ENCODE measurements around the gene C6orf132. TPM values are rescaled to one million over a fixed set of nuclear protein-coding genes. Genes with fewer than 3 reads are reported as not detected.

Gene C6orf132
- total and polyA plus RNA-seq, 2 of the 4 experiments (the other 2 are of a cell fraction), result 0.72 to 1.7 TPM

DNA sequence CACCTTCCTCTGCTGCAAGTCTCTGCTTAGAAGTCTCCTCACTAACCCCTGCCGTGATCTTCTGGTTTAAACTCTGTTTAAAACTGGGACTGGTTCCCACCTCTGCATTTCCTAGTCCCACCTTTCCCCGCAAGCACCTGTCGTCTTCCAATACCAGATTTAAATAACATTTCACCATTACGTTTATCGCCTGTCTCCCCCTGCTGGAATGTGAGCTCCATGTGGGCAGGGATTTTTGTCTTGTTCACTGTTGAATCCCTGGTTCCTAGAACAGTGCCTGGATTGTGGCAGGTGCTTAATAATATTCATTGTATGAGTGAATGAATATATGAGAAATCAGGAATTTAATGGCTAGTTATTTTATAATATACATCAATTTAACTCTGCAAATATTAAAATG lies 33.4 kb upstream of the C6orf132 start:
- TF ChIP-seq CHD1 (IDR thresholded peaks at IDR 0.05; ENCODE audit: low read depth, low read length), result no peak
- TF ChIP-seq POLR2A (IDR thresholded peaks at IDR 0.05; ENCODE audit: low read depth, low read length), result no peak
- TF ChIP-seq, protein P1, sequence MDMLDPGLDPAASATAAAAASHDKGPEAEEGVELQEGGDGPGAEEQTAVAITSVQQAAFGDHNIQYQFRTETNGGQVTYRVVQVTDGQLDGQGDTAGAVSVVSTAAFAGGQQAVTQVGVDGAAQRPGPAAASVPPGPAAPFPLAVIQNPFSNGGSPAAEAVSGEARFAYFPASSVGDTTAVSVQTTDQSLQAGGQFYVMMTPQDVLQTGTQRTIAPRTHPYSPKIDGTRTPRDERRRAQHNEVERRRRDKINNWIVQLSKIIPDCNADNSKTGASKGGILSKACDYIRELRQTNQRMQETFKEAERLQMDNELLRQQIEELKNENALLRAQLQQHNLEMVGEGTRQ (IDR thresholded peaks at IDR 0.05; ENCODE audit: low read depth, low read length), result no peak
- TF ChIP-seq CTCF (conservative IDR thresholded peaks at IDR 0.05; ENCODE audit: low read depth, low read length), result peak; percentile 29; the same call in 1 of the 2 replicates
- no peak for TF ChIP-seq SMC3 (IDR thresholded peaks at IDR 0.05; ENCODE audit: low read depth, low read length)
- TF ChIP-seq FOS (IDR thresholded peaks at IDR 0.05; ENCODE audit: low read depth, low read length), result no peak
- TF ChIP-seq RAD21 (IDR thresholded peaks at IDR 0.05; ENCODE audit: low read length), result peak; percentile 30; the same call in 1 of the 2 replicates
- no peak for TF ChIP-seq MAFK (IDR thresholded peaks at IDR 0.05; ENCODE audit: low read depth, low read length)
- TF ChIP-seq CEBPB (IDR thresholded peaks at IDR 0.05; ENCODE audit: low read depth, low read length), result no peak
- TF ChIP-seq MAZ (IDR thresholded peaks at IDR 0.05; ENCODE audit: borderline replicate concordance, low read depth, low read length), result no peak
- TF ChIP-seq MXI1 (IDR thresholded peaks at IDR 0.05; ENCODE audit: borderline replicate concordance, low read depth, low read length), result no peak
- TF ChIP-seq ELK1 (IDR thresholded peaks at IDR 0.05; ENCODE audit: borderline replicate concordance, low read depth, low read length), result no peak
- dilution Hi-C loops (cut with HindIII; ENCODE audit: low sequenced_read_pairs, unreplicated experiment), result no loop called here
- ATAC-seq (ENCODE audit: low read depth) (no peak), DNase-seq (no peak)
- H2BK5ac ChIP-seq (ENCODE audit: low read depth, low read length, poor library complexity, severe bottlenecking), result no peak overlapping the region
- H2AK9ac ChIP-seq (replicated peaks; ENCODE audit: low read depth, low read length, poor library complexity), result no peak overlapping the region
- no peak overlapping the region for H3K23ac ChIP-seq (ENCODE audit: low read depth, low read length)
- H4K5ac ChIP-seq (ENCODE audit: low read depth, low read length), result no peak overlapping the region
- WGBS, 2 experiments (ENCODE audit: extremely low coverage in 2 of 2, insufficient read length in 1 of 2), result no CpG with 5 or more reads among the region's 5 CpGs
- H3K56ac ChIP-seq (ENCODE audit: extremely low read depth, insufficient read depth, low read length), result no peak overlapping the region
- no peak overlapping the region for H3K18ac ChIP-seq (ENCODE audit: low read depth, low read length)
- no peak overlapping the region for H3K27ac ChIP-seq (ENCODE audit: insufficient read depth, low read length)
- no peak overlapping the region for H2AK5ac ChIP-seq (ENCODE audit: low read depth, low read length)
- H2BK15ac ChIP-seq (ENCODE audit: low read depth, low read length), result no peak overlapping the region
- no peak overlapping the region for H4K8ac ChIP-seq (ENCODE audit: low read depth in 2 of 2, low read length in 2 of 2)
- BruUV-seq (replicated peaks), result no TSS peak
- H3K4me2 ChIP-seq (ENCODE audit: low read depth, low read length), result no peak overlapping the region
- H4K91ac ChIP-seq (ENCODE audit: insufficient read depth, low read depth, low read length), result no peak overlapping the region
- H3K4me3 ChIP-seq (ENCODE audit: insufficient read depth, low read depth, low read length), result no peak overlapping the region
- no peaks in the 10 kb centered on the region for H4K20me1 ChIP-seq (ENCODE audit: insufficient read depth, low read length)
- H3K4ac ChIP-seq (ENCODE audit: low read depth, low read length), result no peak overlapping the region
- in situ Hi-C loops (cut with MboI; ENCODE audit: low sequenced_read_pairs), result no loop called here
- no peak overlapping the region for H3K14ac ChIP-seq (replicated peaks; ENCODE audit: low read depth, low read length)
- no peaks in the 10 kb centered on the region for H3K4me1 ChIP-seq (ENCODE audit: control insufficient read depth, insufficient read depth, low read length)
- no peak overlapping the region for H3K9ac ChIP-seq (ENCODE audit: low read depth, low read length)
- H3K36me3 ChIP-seq (ENCODE audit: control insufficient read depth, insufficient read depth, low read length), result no peaks in the 10 kb centered on the region
- POLR2A ChIA-PET (ENCODE audit: unreplicated experiment), result no interaction called here
- no peaks in the 10 kb centered on the region for H3K9me1 ChIP-seq (ENCODE audit: insufficient read depth, low read length)
- H3K79me1 ChIP-seq (ENCODE audit: low read depth in 1 of 2, low read length in 2 of 2), result no peaks in the 10 kb centered on the region
- intact Hi-C loops (cut with micrococcal nuclease), result no loop called here
- CTCF ChIA-PET, result no interaction called here
- H3K27me3 ChIP-seq (ENCODE audit: control insufficient read depth, insufficient read depth, low read length), result no peaks in the 10 kb centered on the region
- H2BK120ac ChIP-seq (ENCODE audit: low read depth, low read length), result no peak overlapping the region
- no peaks in the 10 kb centered on the region for H3K9me3 ChIP-seq (ENCODE audit: control insufficient read depth, insufficient read depth, low read length)
- H2AFZ ChIP-seq (replicated peaks; ENCODE audit: low read length, poor library complexity), result no peak overlapping the region
- no peak overlapping the region for H2BK20ac ChIP-seq (ENCODE audit: low read depth, low read length)

All from IMR-90 (cell line).